Eye (tissue), 1 donor: ENCODE measurements around the gene PARD3B.
A peak's percentile ranks its signal among the peaks of the same experiment; 100 is the strongest.

Experiments
- DNase-seq: peaks from one replicate; pipeline ENCODE4 v3.0.0-alpha.2; 2015

Gene PARD3B

DNA sequence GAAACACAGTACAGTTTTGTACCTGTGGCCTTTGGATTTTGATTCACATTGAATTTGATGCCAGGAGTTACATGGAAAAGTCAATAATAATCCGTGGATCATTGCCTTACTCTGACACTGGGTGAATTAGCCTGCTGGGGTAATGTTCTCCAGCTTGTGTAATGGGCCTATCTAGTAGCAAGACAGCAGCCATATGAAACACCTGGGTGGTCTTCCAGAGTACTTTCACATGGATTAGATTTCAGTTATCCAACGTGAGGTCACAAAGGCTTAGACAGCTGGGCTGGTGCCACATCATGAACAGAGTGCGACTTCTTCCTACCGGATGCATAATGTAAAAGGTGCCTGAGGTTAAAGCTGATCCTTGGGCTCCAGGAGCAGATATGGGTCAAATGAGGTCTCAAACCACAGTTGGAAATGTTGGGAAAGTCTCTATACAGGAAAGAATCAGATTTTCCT, 486.8 kb downstream of the PARD3B start:
- DNase-seq: no peak

GRCh38 chr2:205033431-205033830, 488.2 kb downstream of the PARD3B start:
- no peak for DNase-seq

DNA sequence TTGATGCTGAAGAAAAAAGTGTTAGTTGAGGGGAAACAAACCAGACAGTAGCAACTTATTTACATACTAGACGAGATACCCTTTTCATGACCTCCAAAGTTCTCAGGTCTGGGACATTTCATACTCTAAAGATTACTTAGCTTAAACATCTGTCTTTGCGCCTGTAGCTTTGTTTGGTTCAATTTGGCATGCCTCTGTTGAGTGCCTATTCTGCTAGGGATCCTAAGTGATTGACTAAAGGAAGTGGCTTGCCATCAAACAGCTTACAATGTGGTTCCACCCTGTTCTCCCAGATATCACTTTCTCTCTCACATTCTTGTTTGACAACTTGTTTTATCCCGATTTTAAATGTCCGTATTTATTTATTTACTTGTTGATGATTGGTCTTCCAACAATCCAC, 488.8 kb downstream of the PARD3B start:
- no peak for DNase-seq

GRCh38 chr2:205040323-205040722, 495.0 kb downstream of the PARD3B start:
- no peak for DNase-seq

DNA sequence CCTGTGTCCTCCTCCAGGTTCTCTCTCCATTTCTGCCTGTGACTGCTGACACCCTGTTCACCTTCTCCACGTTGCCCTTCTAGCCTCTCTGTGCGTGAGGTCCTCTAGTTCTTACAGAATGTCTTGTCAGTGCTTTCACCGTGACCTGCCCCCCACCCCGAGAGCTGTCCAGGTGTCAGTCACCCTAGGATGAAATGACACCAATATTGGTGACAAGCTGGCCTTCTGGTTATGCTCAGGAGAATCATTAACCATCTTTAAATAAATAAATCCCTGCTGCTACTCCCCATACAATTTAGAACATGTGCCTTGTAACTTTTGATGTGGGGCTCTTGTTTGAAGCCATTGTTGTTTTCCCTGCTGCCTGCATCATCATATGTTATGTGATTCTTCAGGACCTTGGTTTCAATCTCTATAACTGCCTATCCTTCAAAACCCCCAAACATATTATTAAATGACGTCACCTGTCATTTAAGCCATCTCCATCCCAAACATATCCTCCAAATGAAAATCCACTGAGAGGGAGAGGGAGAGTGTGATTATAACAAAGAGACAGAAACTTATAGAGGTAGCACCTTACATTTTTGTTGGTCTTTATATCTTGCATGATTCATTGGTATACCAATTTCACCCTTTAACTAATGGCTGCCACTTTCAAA, 496.3 kb downstream of the PARD3B start:
- no peak for DNase-seq

GRCh38 chr2:205043285-205043684, 498.0 kb downstream of the PARD3B start:
- DNase-seq: no peak

DNA sequence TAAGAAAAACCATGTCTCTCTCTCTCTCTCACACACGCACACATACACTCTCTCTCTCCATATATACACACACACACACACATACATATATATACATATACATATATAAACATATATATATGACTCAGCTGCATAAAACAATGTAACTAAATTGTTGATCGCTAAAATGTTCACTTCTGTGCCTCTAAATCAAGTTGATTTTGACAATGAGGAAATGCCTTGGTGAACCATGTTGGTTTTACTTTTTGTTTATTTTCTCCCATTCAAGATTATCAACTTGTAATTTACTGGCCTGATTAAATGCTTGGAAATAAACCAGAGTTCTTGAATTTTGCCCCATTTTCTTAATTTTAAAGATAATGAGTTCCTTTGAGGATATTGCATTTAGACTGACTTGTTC, 500.4 kb downstream of the PARD3B start:
- DNase-seq: no peak

DNA sequence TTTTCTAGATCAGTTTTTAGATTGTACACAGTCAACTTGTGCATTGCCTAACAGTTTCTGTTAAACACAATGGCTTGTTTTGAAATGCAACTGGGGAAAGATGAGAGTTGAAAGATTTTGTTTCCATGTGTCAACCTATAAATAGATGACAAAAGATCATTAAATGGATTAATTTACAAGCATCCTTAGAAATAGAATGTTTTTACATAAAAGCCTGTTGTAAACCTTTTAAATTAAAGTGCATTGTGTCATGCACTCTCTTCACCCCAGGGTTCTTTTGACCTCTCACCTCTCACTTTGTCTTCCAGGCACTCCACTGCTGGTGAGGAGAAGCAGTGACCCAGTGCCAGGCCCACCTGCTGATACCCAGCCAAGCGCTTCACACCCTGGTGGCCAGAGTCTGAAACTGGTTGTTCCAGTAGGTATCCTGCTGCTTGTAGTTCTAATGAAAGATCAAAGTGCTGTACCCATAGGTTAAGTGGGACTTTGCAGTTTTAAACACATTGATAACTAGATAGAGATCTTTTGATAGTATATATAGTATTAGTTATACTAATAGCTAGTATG, 502.1 kb downstream of the PARD3B start:
- DNase-seq: peak; percentile 56

GRCh38 chr2:205051417-205051816, 506.1 kb downstream of the PARD3B start:
- DNase-seq: no peak

GRCh38 chr2:205052781-205053180, 507.5 kb downstream of the PARD3B start:
- DNase-seq: no peak

DNA sequence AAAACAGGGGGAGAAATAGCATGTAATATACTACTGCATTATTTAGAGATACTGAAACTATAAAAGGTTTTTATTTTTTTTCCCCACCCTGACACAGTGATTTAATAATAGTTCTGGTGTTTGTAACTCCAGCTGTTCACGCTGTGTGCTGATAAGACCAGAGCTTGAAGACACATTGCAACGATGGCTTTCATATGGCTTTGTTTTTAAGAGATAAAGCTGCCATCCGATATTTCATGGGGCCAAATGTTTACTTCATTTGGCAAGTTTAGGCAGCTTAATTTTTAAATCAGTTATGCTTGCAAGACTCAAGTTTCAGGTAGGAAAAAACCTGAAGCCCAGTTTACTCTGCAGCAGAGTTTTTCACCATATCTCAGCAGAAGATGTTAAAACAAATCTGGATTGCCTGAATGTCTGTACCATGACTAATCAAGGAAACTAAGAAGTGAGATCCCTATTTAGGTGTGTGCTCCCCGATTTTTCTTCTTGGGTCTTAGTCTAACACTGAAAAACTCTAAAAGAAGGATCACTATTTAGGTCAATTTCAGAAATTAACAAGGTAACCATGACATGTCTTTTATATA, 508.6 kb downstream of the PARD3B start:
- DNase-seq: no peak

- no peak for DNase-seq
Observed at GRCh38 chr2:205054789-205055188, 509.5 kb downstream of the PARD3B start.

- DNase-seq: no peak
Observed at GRCh38 chr2:205055251-205055650, 510.0 kb downstream of the PARD3B start.

- DNase-seq: no peak
Observed at GRCh38 chr2:205056151-205056561, 510.9 kb downstream of the PARD3B start.

- no peak for DNase-seq
Observed at GRCh38 chr2:205058409-205058808, 513.1 kb downstream of the PARD3B start.

- DNase-seq: no peak
Observed at GRCh38 chr2:205060269-205060668, 515.0 kb downstream of the PARD3B start.

DNA sequence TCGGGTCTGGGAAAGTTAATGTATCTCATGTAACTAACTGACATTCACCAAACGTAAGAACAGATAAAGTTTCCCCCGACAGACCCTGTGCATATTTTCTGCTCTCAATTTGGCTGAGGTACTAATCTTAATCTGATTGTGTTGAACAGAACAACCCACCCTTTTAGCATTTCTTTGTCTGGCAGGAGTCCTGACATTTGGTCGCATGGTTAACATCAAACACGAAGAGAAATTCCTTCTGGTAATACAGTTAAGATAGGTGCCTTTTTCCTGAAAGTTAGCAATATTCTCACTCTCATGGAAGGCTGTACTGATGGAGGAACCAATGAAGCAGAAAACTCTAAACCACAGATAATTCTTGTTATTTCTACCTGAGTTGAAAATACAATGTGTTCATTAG, 520.8 kb downstream of the PARD3B start:
- DNase-seq: no peak

DNA sequence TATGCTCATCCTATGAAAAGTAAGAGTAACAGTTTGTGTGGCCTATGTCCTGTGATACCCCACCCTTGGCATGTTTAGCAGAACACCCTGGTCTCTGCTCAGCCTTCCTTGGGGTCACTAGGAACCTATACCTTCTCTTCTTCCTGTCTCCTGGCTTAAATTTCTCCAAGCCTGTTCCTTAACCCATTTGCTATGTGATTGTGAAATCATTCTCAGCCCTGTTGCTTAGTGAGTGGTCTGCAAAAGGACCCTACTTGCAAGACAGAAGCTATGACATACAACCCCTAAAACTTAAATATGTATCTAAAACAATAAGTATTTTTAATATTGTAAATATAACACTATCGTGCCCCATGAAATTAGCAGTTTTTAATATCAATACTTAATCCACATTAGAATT, 524.7 kb downstream of the PARD3B start:
- DNase-seq: no peak

DNA sequence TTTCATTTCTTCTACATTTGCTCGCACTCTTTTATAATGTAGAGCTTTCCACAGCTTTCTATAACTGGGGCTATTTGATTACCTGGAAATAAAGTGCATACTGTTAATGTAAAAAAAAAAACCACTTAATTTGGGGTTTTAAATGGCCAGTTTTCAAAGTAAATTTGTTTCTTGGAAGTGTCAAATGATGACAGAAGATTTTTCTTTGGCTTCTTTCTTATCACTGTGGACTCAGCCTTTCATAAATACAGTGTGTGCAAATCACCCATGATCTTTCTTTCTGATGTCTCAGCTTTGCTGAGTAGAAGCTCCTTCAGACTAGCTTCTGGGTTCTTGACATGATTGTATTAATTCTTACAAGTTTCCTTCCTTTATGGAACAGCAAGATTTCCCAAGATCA, 525.6 kb downstream of the PARD3B start:
- no peak for DNase-seq

- DNase-seq: no peak
Observed at GRCh38 chr2:205073433-205074020, 528.3 kb downstream of the PARD3B start.

- DNase-seq: no peak
Observed at GRCh38 chr2:205076405-205076804, 531.1 kb downstream of the PARD3B start.

DNA sequence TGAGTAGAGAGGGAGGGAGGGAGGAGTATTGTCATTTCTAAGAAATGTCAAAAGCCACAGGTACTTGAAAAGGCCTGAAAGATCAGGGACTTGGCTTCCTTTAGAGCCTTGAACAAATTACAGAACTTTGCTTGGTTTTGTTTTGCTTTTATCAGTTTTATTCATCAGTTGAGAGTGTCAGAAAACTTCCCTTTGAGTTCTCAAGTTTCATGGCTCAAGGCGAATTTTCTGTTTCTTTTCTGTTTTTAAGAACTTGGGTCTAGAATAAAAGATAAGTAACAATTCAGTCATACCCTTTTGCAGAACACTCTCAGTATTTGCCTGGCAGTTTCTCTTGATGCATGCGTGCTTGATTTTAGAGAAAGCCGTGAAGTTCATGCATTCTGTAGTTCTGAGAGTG, 531.9 kb downstream of the PARD3B start:
- no peak for DNase-seq

GRCh38 chr2:205078762-205079161, 533.5 kb downstream of the PARD3B start:
- no peak for DNase-seq

GRCh38 chr2:205079173-205079572, 533.9 kb downstream of the PARD3B start:
- DNase-seq: no peak
